NCI-H2196 treated with DMSO at 0.1 percent for 48 hours (cell line): ENCODE measurements around the gene HK1.
"Not testable (repeated sequence)": the region's sequence is repeated elsewhere in the genome, so short reads cannot be mapped to it uniquely, and the experiment has no call there.

ENCODE experiments used
- DNase-seq: peaks from one replicate; lab custom pipeline; 2025; ENCODE audit not compliant: unreplicated experiment; lab: John Stamatoyannopoulos, UW

Gene HK1

GRCh38 chr10:69327463-69328379 lies 49.4 kb downstream of the HK1 start:
- no peak for DNase-seq

- no peak for DNase-seq
Observed at GRCh38 chr10:69328380-69328735, 50.1 kb downstream of the HK1 start.

GRCh38 chr10:69328888-69329287 lies 50.6 kb downstream of the HK1 start:
- DNase-seq, result not testable (repeated sequence)

- DNase-seq, result no peak
Observed at GRCh38 chr10:69329721-69330178, 51.5 kb downstream of the HK1 start.

GRCh38 chr10:69331161-69331560 lies 52.9 kb downstream of the HK1 start:
- no peak for DNase-seq

- DNase-seq, result no peak
Observed at GRCh38 chr10:69332278-69333010, 54.1 kb downstream of the HK1 start.

- no peak for DNase-seq
Observed at GRCh38 chr10:69333205-69333604, 54.9 kb downstream of the HK1 start.

GRCh38 chr10:69333865-69334301 lies 55.6 kb downstream of the HK1 start:
- not testable (repeated sequence) for DNase-seq

- DNase-seq, result no peak
Observed at GRCh38 chr10:69334302-69335062, 56.2 kb downstream of the HK1 start.

- no peak for DNase-seq
Observed at GRCh38 chr10:69335063-69335587, 56.8 kb downstream of the HK1 start.

- no peak for DNase-seq
Observed at GRCh38 chr10:69335613-69336012, 57.3 kb downstream of the HK1 start.

- no peak for DNase-seq
Observed at GRCh38 chr10:69336952-69337295, 58.6 kb downstream of the HK1 start.

- no peak for DNase-seq
Observed at GRCh38 chr10:69337296-69338132, 59.2 kb downstream of the HK1 start.

- DNase-seq, result no peak
Observed at GRCh38 chr10:69338133-69338456, 59.8 kb downstream of the HK1 start.

- no peak for DNase-seq
Observed at GRCh38 chr10:69338547-69339450, 60.5 kb downstream of the HK1 start.

- DNase-seq, result no peak
Observed at GRCh38 chr10:69340695-69341094, 62.4 kb downstream of the HK1 start.

- no peak for DNase-seq
Observed at GRCh38 chr10:69343905-69344304, 65.6 kb downstream of the HK1 start.

GRCh38 chr10:69344591-69345252 lies 66.4 kb downstream of the HK1 start:
- no peak for DNase-seq

- peak; percentile 73 for DNase-seq
Observed at GRCh38 chr10:69345402-69345801, 67.1 kb downstream of the HK1 start.
